GM18519 (cell line): ENCODE results near the gene C1orf141.
A peak's percentile ranks its signal among the peaks of the same experiment; 100 is the strongest.
"Not testable (repeated sequence)": the region's sequence is repeated elsewhere in the genome, so short reads cannot be mapped to it uniquely, and the experiment has no call there.

Experiments used
- ATAC-seq: cut with Tn5 transposase; IDR thresholded peaks from one replicate; pipeline ENCODE4 v1.9.1; 2021; ENCODE audit warnings: mild to moderate bottlenecking, moderate library complexity; ENCODE audit not compliant: unreplicated experiment, low FRiP score

Gene C1orf141

GRCh38 chr1:67144696-67145095, 9.9 kb upstream of the C1orf141 start:
- no peak for ATAC-seq

DNA sequence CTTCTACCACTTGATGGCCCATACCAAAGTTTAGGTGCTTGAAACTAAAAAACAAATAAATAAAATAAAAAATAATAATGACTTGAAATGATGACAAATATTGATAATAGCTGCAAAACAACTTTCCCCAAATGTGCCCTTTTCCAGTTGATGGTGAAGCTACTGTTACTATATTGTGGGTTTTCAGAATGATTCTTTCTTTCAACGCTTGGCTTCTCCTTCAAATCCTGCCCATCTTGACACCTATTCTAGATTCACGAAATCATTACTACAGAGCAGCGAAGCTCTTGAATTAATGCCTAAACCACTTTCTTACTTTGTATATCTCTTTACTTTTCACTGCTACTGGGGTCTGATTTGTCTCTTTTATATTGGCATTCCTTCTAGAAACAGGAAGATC, 9.2 kb upstream of the C1orf141 start:
- no peak for ATAC-seq

- ATAC-seq: no peak
Measured at GRCh38 chr1:67142931-67143330, 8.2 kb upstream of the C1orf141 start.

DNA sequence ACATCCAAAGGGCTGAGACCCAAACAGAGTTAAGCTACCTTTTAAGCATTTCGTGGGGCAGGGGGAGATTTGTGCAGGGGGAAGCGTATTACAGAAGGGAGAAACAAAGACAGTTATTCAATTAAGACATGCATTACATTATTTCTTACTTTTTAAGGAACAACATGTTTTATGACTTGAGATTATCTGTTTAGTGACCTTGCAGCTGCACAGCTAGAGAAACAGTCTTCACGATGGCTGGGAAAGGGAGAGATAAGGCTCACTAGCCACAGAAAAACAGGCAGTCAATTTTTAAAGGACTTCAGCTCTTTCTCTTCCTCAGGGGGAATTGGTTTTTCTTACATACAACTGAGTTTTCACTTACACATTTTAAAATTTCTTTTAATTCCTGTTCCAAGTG, 7.1 kb upstream of the C1orf141 start:
- ATAC-seq: not testable (repeated sequence)

- ATAC-seq: no peak
Measured at GRCh38 chr1:67140460-67140859, 5.7 kb upstream of the C1orf141 start.

DNA sequence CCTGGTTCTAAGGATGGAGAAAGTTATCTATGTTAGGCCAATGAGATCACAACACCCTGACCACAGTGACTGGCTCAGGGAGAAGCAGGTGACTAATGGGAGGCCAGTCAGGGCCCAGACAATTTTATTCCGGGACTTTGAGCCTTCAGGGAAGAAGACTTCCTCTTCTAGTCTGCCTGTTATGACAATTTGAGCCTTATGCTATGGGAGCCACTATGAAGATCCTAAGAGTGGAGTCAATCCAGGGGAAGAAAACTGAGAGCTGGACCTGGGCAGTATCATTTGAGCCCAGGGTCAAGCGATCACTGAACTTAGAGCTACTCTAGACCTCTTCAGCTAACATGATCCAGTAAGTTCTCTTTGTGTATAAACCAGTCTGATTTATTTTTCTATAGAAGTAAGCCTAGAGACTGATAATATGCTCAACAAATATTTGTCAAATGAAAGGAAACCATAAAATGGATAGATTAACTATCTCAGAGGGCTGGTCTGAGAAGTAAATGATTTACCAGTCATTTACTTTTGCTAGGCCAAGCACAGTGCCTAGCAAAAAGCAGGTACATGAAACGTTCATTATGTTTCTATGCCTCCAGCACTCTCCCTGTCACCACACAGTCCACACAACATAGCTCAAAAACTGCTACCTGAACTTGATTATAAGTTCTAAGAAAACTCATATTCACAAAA, 4.2 kb upstream of the C1orf141 start:
- ATAC-seq: no peak

DNA sequence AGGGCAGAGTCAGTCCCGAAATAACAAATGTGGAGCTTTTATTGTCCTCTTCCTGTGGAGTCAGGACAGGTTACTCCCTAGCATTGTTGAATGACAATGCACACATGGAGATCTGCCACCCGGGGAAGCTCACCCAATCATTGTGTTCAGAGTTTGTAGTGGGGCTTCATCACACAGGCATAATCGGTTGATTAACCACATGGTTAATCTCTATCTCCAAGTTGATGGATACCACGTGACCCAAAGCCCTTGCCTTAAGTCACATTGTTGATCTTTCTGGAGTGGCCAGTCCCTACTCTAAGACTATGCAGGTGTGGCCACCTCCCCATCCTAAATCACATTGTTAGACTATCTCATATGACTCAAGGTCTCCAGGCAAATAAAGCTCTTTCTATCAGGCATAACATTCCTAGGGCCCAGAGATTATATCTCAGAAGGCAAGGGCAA, 2.6 kb upstream of the C1orf141 start:
- no peak for ATAC-seq

- ATAC-seq: no peak
Measured at GRCh38 chr1:67135354-67135753, 584 bp upstream of the C1orf141 start.

DNA sequence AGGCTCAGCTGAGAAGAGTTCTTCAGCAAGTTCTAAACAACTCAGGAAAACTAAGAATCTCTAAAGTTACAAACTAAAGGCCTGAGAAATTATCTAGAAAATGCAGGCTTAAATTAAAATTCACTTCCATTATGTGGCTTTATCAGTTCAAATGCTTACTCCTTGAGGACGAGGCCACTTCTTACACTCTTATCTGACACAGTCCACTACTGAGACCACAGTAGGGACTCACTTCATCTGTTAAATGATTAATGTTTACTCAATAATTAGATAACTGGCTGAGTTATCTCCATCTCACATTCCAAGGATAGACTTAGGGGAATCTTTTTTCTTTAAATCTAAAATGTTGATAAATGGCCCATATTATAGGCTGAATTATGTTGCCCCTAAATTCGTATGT, 1.6 kb downstream of the C1orf141 start:
- ATAC-seq: no peak

DNA sequence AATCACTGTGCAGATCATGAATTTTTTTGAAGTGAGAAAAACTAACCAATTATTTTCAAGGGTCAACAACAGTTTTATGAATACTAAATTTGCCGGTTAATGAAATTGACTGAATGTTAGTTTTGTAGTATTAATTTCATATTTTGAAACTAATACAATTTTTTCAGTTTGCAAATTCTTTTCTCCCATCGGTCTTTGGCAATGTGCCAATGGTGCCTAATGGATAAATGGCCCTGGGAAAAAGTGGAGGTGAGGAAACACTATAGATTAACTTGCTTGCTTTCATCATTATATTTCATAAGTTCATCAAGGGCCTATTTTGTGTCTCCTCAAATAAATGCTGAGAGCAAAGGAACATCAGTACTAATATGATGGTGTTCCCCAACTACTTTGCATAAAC, 4.1 kb downstream of the C1orf141 start:
- no peak for ATAC-seq

DNA sequence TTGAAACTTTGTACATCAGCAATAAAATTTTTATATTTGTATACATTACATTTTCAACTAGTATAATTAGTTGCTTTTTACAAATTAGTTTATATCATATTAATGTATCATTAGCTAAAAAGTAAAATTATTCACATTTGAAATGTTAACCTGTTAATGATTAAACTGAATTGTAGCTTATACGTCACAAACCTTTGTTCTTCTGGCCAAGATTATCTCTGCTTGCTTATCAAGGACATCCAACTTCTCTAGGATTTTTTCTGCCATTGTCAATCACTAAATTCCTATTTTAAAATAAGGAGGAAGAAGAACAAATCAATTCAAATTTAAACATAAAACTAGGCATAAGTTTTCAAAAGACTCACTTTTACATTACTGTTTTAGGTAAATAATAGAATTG, 7.8 kb downstream of the C1orf141 start:
- ATAC-seq: no peak

GRCh38 chr1:67126111-67126746, 8.5 kb downstream of the C1orf141 start:
- no peak for ATAC-seq

DNA sequence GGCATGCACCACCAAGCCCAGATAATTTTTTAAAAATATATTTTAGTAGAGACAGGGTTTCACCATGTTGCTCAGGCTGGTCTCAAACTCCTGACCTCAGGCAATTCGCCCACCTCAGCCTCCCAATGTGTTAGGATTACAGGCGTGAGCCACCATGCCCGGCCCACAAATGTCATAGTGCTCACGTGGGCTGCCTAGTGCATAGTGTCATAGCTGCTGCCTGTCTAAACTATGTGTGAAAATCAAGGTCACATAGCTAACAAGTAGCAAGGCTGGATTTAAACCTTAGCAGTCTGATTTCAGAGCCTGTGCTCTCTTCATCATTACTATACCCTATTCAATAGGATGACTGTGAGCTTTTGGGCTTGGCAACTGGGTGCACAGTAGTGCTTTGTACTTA, 10.3 kb downstream of the C1orf141 start:
- no peak for ATAC-seq

DNA sequence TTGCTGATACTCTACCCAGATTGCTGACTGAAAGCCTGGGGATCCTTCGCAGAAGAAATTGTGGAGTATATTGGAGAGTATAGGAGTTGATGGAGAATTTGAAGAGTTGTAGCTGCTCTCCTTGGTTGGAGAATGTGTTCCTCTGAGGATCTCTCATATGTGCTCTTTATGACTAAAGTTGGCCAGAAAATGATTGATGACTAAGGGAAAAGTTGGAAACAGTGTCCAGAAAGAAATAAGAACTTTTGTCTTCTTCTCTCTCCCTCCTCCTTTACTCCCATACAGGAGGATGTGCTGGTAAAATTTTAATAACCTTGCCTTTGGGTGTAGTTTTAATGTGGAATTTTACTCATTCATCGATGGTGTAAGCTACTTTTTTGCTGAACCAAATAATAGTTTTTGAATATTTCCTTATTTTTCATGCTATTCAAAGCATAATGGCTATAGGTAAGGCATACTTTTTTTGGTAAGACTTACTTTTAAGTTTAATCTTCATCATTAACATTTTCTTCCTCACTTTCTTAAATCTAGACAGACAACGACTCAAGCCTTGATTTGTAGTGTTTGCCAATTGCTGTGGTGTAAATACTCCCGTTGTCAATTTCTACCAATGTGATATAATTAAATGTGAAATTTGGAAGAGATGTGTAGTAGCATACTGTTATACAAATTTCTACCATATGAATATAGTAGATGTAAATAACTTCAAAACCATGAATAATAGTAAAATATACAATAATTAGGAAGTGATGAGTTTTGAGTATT, 13.7 kb downstream of the C1orf141 start:
- no peak for ATAC-seq

GRCh38 chr1:67118646-67119045, 16.1 kb downstream of the C1orf141 start:
- ATAC-seq: no peak

DNA sequence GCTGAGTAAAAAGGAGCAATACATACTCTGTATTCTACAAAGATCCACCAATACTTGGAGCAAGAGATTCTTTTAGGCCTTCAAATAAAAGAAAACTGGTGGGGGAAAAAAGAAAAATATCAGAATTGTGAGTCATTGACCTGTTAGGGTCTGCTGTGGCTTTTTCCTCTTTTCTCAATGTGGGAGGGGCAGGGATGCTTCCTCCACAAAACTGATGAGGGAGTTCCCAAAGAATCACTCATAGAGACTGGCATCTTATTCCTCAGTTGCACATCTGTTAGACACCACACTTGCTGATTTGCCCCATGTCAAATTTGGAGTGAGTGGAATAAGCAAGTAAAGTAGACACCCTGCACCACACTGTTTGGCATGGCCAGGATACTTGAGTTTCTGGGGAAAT, 16.6 kb downstream of the C1orf141 start:
- ATAC-seq: no peak

DNA sequence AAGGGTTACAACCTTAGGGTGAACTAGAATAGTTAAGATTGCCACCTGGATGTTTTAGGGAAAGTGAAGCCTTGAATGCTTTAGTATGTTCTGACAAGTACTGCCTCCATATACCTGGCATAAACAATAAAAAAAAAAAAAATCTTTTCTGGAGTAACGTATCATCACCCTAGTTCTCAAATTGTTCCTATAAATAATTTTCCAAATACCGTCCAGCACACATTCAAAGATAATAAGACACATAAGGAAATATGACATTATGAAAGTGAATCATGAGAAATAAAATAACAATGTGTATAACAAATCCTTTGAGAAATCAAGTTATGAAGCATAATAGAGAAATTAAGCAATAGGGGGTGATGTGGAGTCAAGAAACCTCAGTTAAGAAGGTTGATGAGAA, 20.6 kb downstream of the C1orf141 start:
- no peak for ATAC-seq

GRCh38 chr1:67110352-67110751, 24.4 kb downstream of the C1orf141 start:
- peak; percentile 51 for ATAC-seq

GRCh38 chr1:67105508-67105907, 29.3 kb downstream of the C1orf141 start:
- ATAC-seq: no peak

- ATAC-seq: no peak
Measured at GRCh38 chr1:67103548-67103947, 31.2 kb downstream of the C1orf141 start.

- ATAC-seq: no peak
Measured at GRCh38 chr1:67100833-67101232, 33.9 kb downstream of the C1orf141 start.

- ATAC-seq: no peak
Measured at GRCh38 chr1:67097305-67097704, 37.5 kb downstream of the C1orf141 start.
